K562 (cell line): ENCODE results near the gene CHPF. TPM values are rescaled to one million over a fixed set of nuclear protein-coding genes. Genes with fewer than 3 reads are reported as not detected.

Experiments
- ATAC-seq: fragments of 200-7000 bp; cut with Tn5 transposase; 3 replicates; pipeline ENCODE4 v1.9.1; 2020; ENCODE audit warnings: moderate library complexity
- BruUV-seq: library from RNA; stranded (reverse); fragments of 400-500 nt; replicated peaks from 2 replicates; lab custom pipeline; 2021; lab: Mats Ljungman, UMichigan
- CTCF ChIA-PET: fragments of 300-600 bp; formaldehyde crosslinking; extraction: SDS; loops from one replicate; lab custom pipeline; 2021; ENCODE audit warnings: low intra/inter-chr PET ratio; lab: Yijun Ruan, JAX
- POLR2A ChIA-PET: fragments of 300-600, 350-650 bp; sonication (Branson Sonifier 250); formaldehyde crosslinking; extraction: SDS; loops from one replicate; lab custom pipeline; 2021; ENCODE audit warnings: antibody characterized with exemption, inconsistent platforms; lab: Yijun Ruan, JAX
- DNase-seq, 4 experiments: peaks; one replicate each; pipeline versions ENCODE4 v3.0.0 to v3.0.0-alpha.2; 2011 to 2018; ENCODE audit warnings: low spot score in 3 of 4, mixed read lengths in 3 of 4; ENCODE audit errors: extremely low read depth in 1 of 4
- FAIRE-seq: peaks from 2 replicates; lab custom pipeline; 2011; peaks lifted over from hg19 to GRCh38; lab: Jason Lieb, UNC
- H2AFZ ChIP-seq: 2 replicates; pipeline ENCODE4 v1.6.0; 2011; ENCODE audit warnings: low read depth, low read length, control low read depth, inconsistent platforms
- H3K27ac ChIP-seq: fragments of 200-600 bp; 3 replicates; pipeline ENCODE4 v1.8.0; 2011; ENCODE audit warnings: low read depth, mild to moderate bottlenecking, control low read depth, inconsistent platforms, low read length, moderate library complexity, mixed read lengths; ENCODE audit errors: extremely low read depth
- H3K27me3 ChIP-seq, 2 experiments: fragments of 300-600 bp in 1 of 2; 2 replicates in 1 of 2; 3 replicates in 1 of 2; pipeline versions ENCODE4 v1.6.0 to v1.8.0; 2011; ENCODE audit warnings: inconsistent platforms in 2 of 2, low read length in 2 of 2, mild to moderate bottlenecking in 1 of 2, mixed read lengths in 1 of 2, moderate library complexity in 1 of 2; ENCODE audit not compliant: control insufficient read depth in 2 of 2, insufficient read depth in 2 of 2
- H3K36me3 ChIP-seq: fragments of 300-600 bp; 3 replicates; pipeline ENCODE4 v1.8.0; 2011; ENCODE audit warnings: mild to moderate bottlenecking, low read length, inconsistent platforms; ENCODE audit not compliant: control insufficient read depth, insufficient read depth
- H3K4me1 ChIP-seq, 2 experiments: fragments of 200-600 bp in 1 of 2; replicated peaks in 1 of 2; 2 replicates in 1 of 2; 3 replicates in 1 of 2; pipeline versions ENCODE4 v1.5.1 to v1.8.0; 2011; ENCODE audit warnings: inconsistent platforms in 2 of 2, low read length in 2 of 2, mild to moderate bottlenecking in 1 of 2, mixed read lengths in 1 of 2, moderate library complexity in 1 of 2; ENCODE audit not compliant: control insufficient read depth in 2 of 2, insufficient read depth in 2 of 2
- H3K4me2 ChIP-seq: 2 replicates; pipeline ENCODE4 v1.6.1; 2011; ENCODE audit warnings: low read length, control low read depth, inconsistent platforms, mixed read lengths; ENCODE audit not compliant: insufficient read depth
- H3K4me3 ChIP-seq: fragments of 200-600 bp; sonication (generic), shearing (Covaris generic); 2 replicates; pipeline ENCODE4 v1.5.1; 2016; ENCODE audit warnings: control low read depth, inconsistent platforms
- H3K79me2 ChIP-seq: fragments of 200-600 bp; 3 replicates; pipeline ENCODE4 v1.8.0; 2011; ENCODE audit warnings: low read length, inconsistent platforms; ENCODE audit not compliant: control insufficient read depth, insufficient read depth
- H3K9ac ChIP-seq, 2 experiments: 2 replicates each; pipeline versions ENCODE4 v1.6.0 to v1.6.1; 2011; ENCODE audit warnings: low read depth in 2 of 2, low read length in 2 of 2, control low read depth in 1 of 2, inconsistent platforms in 1 of 2, mild to moderate bottlenecking in 1 of 2, mixed read lengths in 1 of 2; ENCODE audit not compliant: insufficient read depth in 1 of 2
- H3K9me1 ChIP-seq: one replicate; pipeline ENCODE4 v1.6.0; 2011; ENCODE audit warnings: inconsistent platforms, mild to moderate bottlenecking, low read length, moderate library complexity; ENCODE audit not compliant: control insufficient read depth, insufficient read depth
- H3K9me3 ChIP-seq: replicated peaks from 2 replicates; pipeline ENCODE4 v1.5.1; 2011; ENCODE audit warnings: low read depth, low read length, inconsistent platforms; ENCODE audit not compliant: control insufficient read depth, insufficient read depth
- H4K20me1 ChIP-seq: replicated peaks from 2 replicates; pipeline ENCODE4 v1.6.1; 2011; ENCODE audit warnings: low read length, inconsistent platforms, mixed read lengths; ENCODE audit not compliant: control insufficient read depth, insufficient read depth
- ELF2 ChIP-seq: fragments of 250-450 bp; sonication (Bioruptor Pico); IDR thresholded peaks from 2 replicates; pipeline ENCODE4 v1.5.0; 2021; ENCODE audit warnings: mild to moderate bottlenecking
- FOXK1 ChIP-seq: sonication (generic); formaldehyde crosslinking; IDR thresholded peaks from 2 replicates; pipeline ENCODE4 v1.8.0; 2022; ENCODE audit warnings: missing genetic modification reagents, mild to moderate bottlenecking, borderline replicate concordance
- FOXK2 ChIP-seq, 2 experiments: fragments of 450-650 bp; IDR thresholded peaks in 1 of 2; conservative IDR thresholded peaks in 1 of 2; 2 replicates each; pipeline ENCODE4 v1.6.1; 2016; ENCODE audit warnings: low read depth in 2 of 2, mild to moderate bottlenecking in 1 of 2
- GTF2F1 ChIP-seq: IDR thresholded peaks from 2 replicates; pipeline ENCODE4 v1.6.1; 2011; ENCODE audit warnings: low read depth, low read length, improper control_type of control experiment
- HMGN3 ChIP-seq: IDR thresholded peaks from 2 replicates; pipeline ENCODE4 v1.6.1; 2011; ENCODE audit warnings: borderline replicate concordance, low read depth, mild to moderate bottlenecking, mixed read lengths, low read length; ENCODE audit not compliant: insufficient read length; ENCODE audit errors: extremely low read depth
- NBN ChIP-seq: fragments of 450-650 bp; IDR thresholded peaks from 2 replicates; pipeline ENCODE4 v1.6.1; 2016; ENCODE audit warnings: low read depth, mild to moderate bottlenecking
- POLR2AphosphoS5 ChIP-seq: IDR thresholded peaks from 2 replicates; pipeline ENCODE4 v1.6.1; 2011; ENCODE audit warnings: mild to moderate bottlenecking, low read depth, low read length, moderate library complexity; ENCODE audit not compliant: control insufficient read depth, insufficient read depth
- TARDBP ChIP-seq: fragments of 450-650 bp; IDR thresholded peaks from 2 replicates; pipeline ENCODE4 v1.6.1; 2016
- ZFX ChIP-seq: sonication (generic); formaldehyde crosslinking; IDR thresholded peaks from 2 replicates; pipeline ENCODE4 v1.8.0; 2022; ENCODE audit warnings: mild to moderate bottlenecking, missing genetic modification reagents, moderate library complexity
- WGBS: fragments of 100-300 bp; shearing (Covaris generic); methylation state at CpG from one replicate; pipeline ENCODE4 v1.1.6; 2016; ENCODE audit warnings: low coverage, mixed read lengths; ENCODE audit not compliant: insufficient coverage; ENCODE audit errors: missing lambda C conversion rate; 5-methylcytosine and 5-hydroxymethylcytosine counted together
- in situ Hi-C: fragments of 300-500 bp; cut with MboI; formaldehyde crosslinking; loops from 4 replicates; pipeline ENCODE4 v1.15.0; 2018; ENCODE audit warnings: inconsistent platforms, mixed read lengths
- intact Hi-C: fragments of 100-400 bp; cut with micrococcal nuclease; formaldehyde crosslinking; loops from 2 replicates; pipeline ENCODE4 v1.14.2; 2022
- polyA plus RNA-seq, 8 experiments: library from polyadenylated mRNA; depleted of rRNA in 4 of 8; stranded (reverse) in 5 of 8; unstranded in 3 of 8; fragments of >200 nt; fragmentation: Nextera tagmentation in 2 of 8; fragmentation: Illumina TruSeq in 1 of 8; extraction: Ambion mirVana in 2 of 8; extraction: Trizol in 1 of 8; gene quantifications; 2 replicates each; pipeline versions ENCODE4 v1.2.1 to v1.2.3, GENCODE V29; 2011 to 2014; ENCODE audit warnings: inconsistent platforms in 1 of 8, missing spikeins in 1 of 8
- total RNA-seq, 7 experiments: library from RNA; depleted of rRNA in 6 of 7; stranded (reverse); fragments of >200 nt in 6 of 7; fragmentation: Illumina TruSeq in 2 of 7; extraction: Trizol in 2 of 7; gene quantifications; 2 replicates each; pipeline versions ENCODE4 v1.2.1 to v1.2.3, GENCODE V29; 2011 to 2021; ENCODE audit warnings: low replicate concordance in 1 of 7
- TF ChIP-seq, protein P1 (sequence below), 2 experiments: IDR thresholded peaks; 2 replicates each; pipeline ENCODE4 v1.6.1; 2012; ENCODE audit warnings: improper control_type of control experiment in 2 of 2, low read depth in 2 of 2, low read length in 2 of 2, borderline replicate concordance in 1 of 2

The CHPF gene
- total and polyA plus RNA-seq, 9 of the 15 experiments (the other 6 are each of a cell fraction or from before 2014, with no cell fraction given), result 0.15 to 57.2 (median 7.9) TPM

DNA sequence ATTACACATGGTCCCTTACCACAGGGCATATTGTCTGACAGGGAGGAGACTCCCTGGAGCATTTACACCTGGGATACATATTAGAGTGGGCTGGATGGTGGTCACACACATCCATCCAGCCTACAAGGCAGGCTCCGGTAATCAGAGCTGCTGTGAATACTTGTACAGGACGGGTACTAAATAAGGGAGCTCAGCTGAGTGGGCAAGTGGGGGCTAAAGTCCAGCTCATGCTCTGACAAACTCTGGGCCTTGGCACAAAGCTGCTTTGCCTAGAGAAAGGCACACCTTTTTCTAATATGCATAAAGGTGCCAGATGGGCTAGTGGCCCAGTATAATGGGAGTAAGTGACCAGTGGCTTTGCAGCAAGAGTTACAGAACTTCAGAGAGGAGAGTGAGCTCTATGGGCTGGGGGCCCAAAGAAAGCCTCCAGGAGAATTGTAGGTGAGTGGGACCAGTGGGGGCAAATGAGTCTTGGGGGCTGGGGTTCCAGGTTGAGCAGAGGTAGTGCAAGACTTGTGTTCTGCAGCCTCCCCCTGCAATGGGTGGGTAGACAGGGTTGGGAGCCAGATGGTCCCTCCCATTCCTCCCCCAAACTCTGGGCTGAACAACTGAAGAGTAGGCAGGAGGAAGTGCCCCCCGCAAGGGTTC is 1.8 kb upstream of the CHPF start (continued):
- TF ChIP-seq GTF2F1, result no peak

GRCh38 chr2:219544567-219544966 is 958 bp upstream of the CHPF start:
- no peak overlapping the region for H3K27ac ChIP-seq
- intact Hi-C loops (loop anchor here (2.0 to 5.0 kb wide), 2 partner anchors 26 to 83 kb away; partner anchors contain the start of genes OBSL1 and SLC4A3), in situ Hi-C loops (loop anchor here (5.0 to 10.0 kb wide), 2 partner anchors 98 to 150 kb away; no protein-coding TSS in a partner anchor)
- peaks cover 20% of the 10 kb centered on the region; the same call in 2 of the 3 replicates for H3K36me3 ChIP-seq
- H2AFZ ChIP-seq, result no peak overlapping the region
- peak overlapping the region in 1 of 2 experiments; percentile 94; a peak in 1 of 4 replicates for H3K9ac ChIP-seq
- no peaks in the 10 kb centered on the region for H3K9me3 ChIP-seq
- peaks cover 0 to 49% of the 10 kb centered on the region in 2 experiments; a peak in 3 of 5 replicates for H3K4me1 ChIP-seq
- 31% methylated on average over 9 of the region's 9 CpGs for WGBS
- POLR2A ChIA-PET, result interaction anchor here (0.9 kb wide), 1 partner anchor 143 kb away, joined by 4 read pairs; no protein-coding TSS in a partner anchor
- H3K79me2 ChIP-seq, result peaks cover 17% of the 10 kb centered on the region
- H3K4me2 ChIP-seq, result peak overlapping the region; percentile 63
- DNase-seq, result no peak
- H4K20me1 ChIP-seq, result peaks cover 9% of the 10 kb centered on the region; the same call in 1 of the 2 replicates
- no peak for FAIRE-seq
- peak overlapping the region; percentile 83; the same call in 1 of the 2 replicates for H3K4me3 ChIP-seq
- no TSS peak for BruUV-seq
- no peaks in the 10 kb centered on the region for H3K27me3 ChIP-seq
- TF ChIP-seq NBN (no peak), FOXK2 (conservative IDR thresholded peaks at IDR 0.05 in 1 of 2, IDR thresholded peaks at IDR 0.05 in 1 of 2; ENCODE audit: low read depth in 2 of 2) (no peak), FOXK1 (CRISPR knock-in tag) (no peak), ELF2 (CRISPR knock-in tag) (no peak), POLR2AphosphoS5 (no peak), TARDBP (no peak), HMGN3 (no peak), ZFX (CRISPR knock-in tag) (no peak)
- TF ChIP-seq, protein P1, sequence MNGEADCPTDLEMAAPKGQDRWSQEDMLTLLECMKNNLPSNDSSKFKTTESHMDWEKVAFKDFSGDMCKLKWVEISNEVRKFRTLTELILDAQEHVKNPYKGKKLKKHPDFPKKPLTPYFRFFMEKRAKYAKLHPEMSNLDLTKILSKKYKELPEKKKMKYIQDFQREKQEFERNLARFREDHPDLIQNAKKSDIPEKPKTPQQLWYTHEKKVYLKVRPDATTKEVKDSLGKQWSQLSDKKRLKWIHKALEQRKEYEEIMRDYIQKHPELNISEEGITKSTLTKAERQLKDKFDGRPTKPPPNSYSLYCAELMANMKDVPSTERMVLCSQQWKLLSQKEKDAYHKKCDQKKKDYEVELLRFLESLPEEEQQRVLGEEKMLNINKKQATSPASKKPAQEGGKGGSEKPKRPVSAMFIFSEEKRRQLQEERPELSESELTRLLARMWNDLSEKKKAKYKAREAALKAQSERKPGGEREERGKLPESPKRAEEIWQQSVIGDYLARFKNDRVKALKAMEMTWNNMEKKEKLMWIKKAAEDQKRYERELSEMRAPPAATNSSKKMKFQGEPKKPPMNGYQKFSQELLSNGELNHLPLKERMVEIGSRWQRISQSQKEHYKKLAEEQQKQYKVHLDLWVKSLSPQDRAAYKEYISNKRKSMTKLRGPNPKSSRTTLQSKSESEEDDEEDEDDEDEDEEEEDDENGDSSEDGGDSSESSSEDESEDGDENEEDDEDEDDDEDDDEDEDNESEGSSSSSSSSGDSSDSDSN (IDR thresholded peaks at IDR 0.05; ENCODE audit: borderline replicate concordance in 1 of 2, low read depth in 2 of 2, low read length in 2 of 2), result no peak
- H3K9me1 ChIP-seq, result no peaks in the 10 kb centered on the region
- CTCF ChIA-PET, result interaction anchor here (3.8 kb wide), 1 partner anchor 98 kb away, joined by 80 read pairs; no protein-coding TSS in a partner anchor
- ATAC-seq, result no peak
